NT2/D1 (cell line): ENCODE data around the gene TSPAN14.
"Not testable (repeated sequence)": the region's sequence is repeated elsewhere in the genome, so short reads cannot be mapped to it uniquely, and the experiment has no call there.

Source experiments
- DNase-seq: peaks from one replicate; pipeline ENCODE4 v3.0.0-alpha.2; 2011; ENCODE audit warnings: low read depth, low spot score
- H3K27me3 ChIP-seq: 2 replicates; pipeline ENCODE4 v1.6.0; 2011; ENCODE audit warnings: mild to moderate bottlenecking; ENCODE audit not compliant: insufficient read length, insufficient read depth
- H3K36me3 ChIP-seq: 2 replicates; pipeline ENCODE4 v1.6.1; 2011; ENCODE audit warnings: mild to moderate bottlenecking, low read length, mixed read lengths; ENCODE audit not compliant: insufficient read depth, insufficient read length
- H3K4me1 ChIP-seq: 2 replicates; pipeline ENCODE4 v1.5.1; 2011; ENCODE audit not compliant: insufficient read depth, insufficient read length
- H3K4me3 ChIP-seq: 2 replicates; pipeline ENCODE4 v1.5.1; 2011; ENCODE audit warnings: low read depth; ENCODE audit not compliant: insufficient read length
- H3K9ac ChIP-seq: 2 replicates; pipeline ENCODE4 v1.6.0; 2011; ENCODE audit warnings: low read depth; ENCODE audit not compliant: insufficient read length
- H3K9me3 ChIP-seq: 2 replicates; pipeline ENCODE4 v1.5.1; 2011; ENCODE audit warnings: mild to moderate bottlenecking, low read length; ENCODE audit not compliant: insufficient read depth
- SUZ12 ChIP-seq: IDR thresholded peaks from 2 replicates; pipeline ENCODE4 v1.6.1; 2011; ENCODE audit not compliant: insufficient read length, insufficient read depth; ENCODE audit errors: extremely low read depth
- YY1 ChIP-seq: IDR thresholded peaks from 2 replicates; pipeline ENCODE4 v1.6.1; 2011; ENCODE audit not compliant: insufficient read length, insufficient read depth
- ZNF274 ChIP-seq: IDR thresholded peaks from 2 replicates; pipeline ENCODE4 v1.6.1; 2011; ENCODE audit warnings: mild to moderate bottlenecking, low read depth, low read length

The TSPAN14 gene

GRCh38 chr10:80414142-80414895 lies 39.8 kb upstream of the TSPAN14 start:
- Histone ChIP-seq H3K9me3 (no peaks in the 10 kb centered on the region), H3K9ac (no peak overlapping the region), H3K36me3 (peaks cover 7% of the 10 kb centered on the region), H3K4me3 (no peak overlapping the region), H3K4me1 (peaks cover 19% of the 10 kb centered on the region), H3K27me3 (no peaks in the 10 kb centered on the region)
- no peak for DNase-seq
- TF ChIP-seq SUZ12 (no peak), ZNF274 (no peak), YY1 (no peak)

- Histone ChIP-seq H3K9ac (no peak overlapping the region), H3K4me1 (peaks cover 19% of the 10 kb centered on the region), H3K9me3 (no peaks in the 10 kb centered on the region), H3K27me3 (no peaks in the 10 kb centered on the region), H3K36me3 (peaks cover 5% of the 10 kb centered on the region), H3K4me3 (no peak overlapping the region)
- TF ChIP-seq ZNF274 (no peak), SUZ12 (no peak), YY1 (no peak)
- DNase-seq = no peak
Measured at GRCh38 chr10:80415734-80416478, 38.2 kb upstream of the TSPAN14 start.

GRCh38 chr10:80416479-80417098 lies 37.5 kb upstream of the TSPAN14 start:
- Histone ChIP-seq H3K9ac (no peak overlapping the region), H3K4me3 (no peak overlapping the region)
- DNase-seq = no peak

GRCh38 chr10:80417256-80417655 lies 36.9 kb upstream of the TSPAN14 start:
- peaks cover 19% of the 10 kb centered on the region for H3K4me1 ChIP-seq
- H3K9ac ChIP-seq, DNase-seq, H3K27me3 ChIP-seq, H3K4me3 ChIP-seq, H3K9me3 ChIP-seq: not testable (repeated sequence)
- peaks cover 18% of the 10 kb centered on the region for H3K36me3 ChIP-seq

More at GRCh38 chr10:80416479-80417098, 37.5 kb upstream of the TSPAN14 start:
- no peaks in the 10 kb centered on the region for H3K27me3 ChIP-seq
- H3K4me1 ChIP-seq = peaks cover 19% of the 10 kb centered on the region
- peaks cover 12% of the 10 kb centered on the region for H3K36me3 ChIP-seq
- TF ChIP-seq SUZ12 (no peak), YY1 (no peak), ZNF274 (no peak)
- no peaks in the 10 kb centered on the region for H3K9me3 ChIP-seq

- TF ChIP-seq SUZ12 (no peak), YY1 (no peak), ZNF274 (no peak)
- Histone ChIP-seq H3K9me3 (no peaks in the 10 kb centered on the region), H3K4me1 (peaks cover 7% of the 10 kb centered on the region), H3K9ac (no peak overlapping the region), H3K27me3 (no peaks in the 10 kb centered on the region), H3K36me3 (peaks cover 38% of the 10 kb centered on the region), H3K4me3 (no peak overlapping the region)
- no peak for DNase-seq
Measured at GRCh38 chr10:80421050-80421706, 32.9 kb upstream of the TSPAN14 start.

GRCh38 chr10:80421707-80422536 lies 32.2 kb upstream of the TSPAN14 start:
- peaks cover 7% of the 10 kb centered on the region for H3K4me1 ChIP-seq
- H3K9ac ChIP-seq = no peak overlapping the region
- TF ChIP-seq SUZ12 (no peak), ZNF274 (no peak), YY1 (no peak)
- no peaks in the 10 kb centered on the region for H3K27me3 ChIP-seq
- no peak for DNase-seq
- H3K4me3 ChIP-seq = no peak overlapping the region
- peaks cover 44% of the 10 kb centered on the region for H3K36me3 ChIP-seq
- no peaks in the 10 kb centered on the region for H3K9me3 ChIP-seq

GRCh38 chr10:80425901-80426300 lies 28.2 kb upstream of the TSPAN14 start:
- no peaks in the 10 kb centered on the region for H3K27me3 ChIP-seq
- no peak overlapping the region for H3K4me3 ChIP-seq
- DNase-seq = no peak
- H3K36me3 ChIP-seq = peaks cover 60% of the 10 kb centered on the region
- no peak for TF ChIP-seq SUZ12
- no peak for TF ChIP-seq YY1
- no peak for TF ChIP-seq ZNF274
- no peaks in the 10 kb centered on the region for H3K9me3 ChIP-seq
- no peaks in the 10 kb centered on the region for H3K4me1 ChIP-seq
- no peak overlapping the region for H3K9ac ChIP-seq
